GM12892 (cell line): ENCODE measurements around the gene OSBP2.

Source experiments
- POLR2A ChIP-seq: IDR thresholded peaks from 2 replicates; pipeline ENCODE4 v1.6.1; 2011; ENCODE audit warnings: low read depth, low read length, control low read depth
- POLR2AphosphoS5 ChIP-seq: IDR thresholded peaks from 2 replicates; pipeline ENCODE4 v1.6.1; 2011; ENCODE audit warnings: low read depth, low read length, control low read depth
- TAF1 ChIP-seq: IDR thresholded peaks from 2 replicates; pipeline ENCODE4 v1.6.1; 2011; ENCODE audit warnings: low read depth, mild to moderate bottlenecking, control low read depth, low read length, borderline replicate concordance

GRCh38 chr22:30869667-30870395, 175.2 kb downstream of the OSBP2 start:
- TF ChIP-seq POLR2AphosphoS5 = no peak
- TF ChIP-seq POLR2A = no peak
- no peak for TF ChIP-seq TAF1
